Adrenal gland (tissue), 12 donors: ENCODE measurements around the gene CMTM5. TPM values are rescaled to one million over a fixed set of nuclear protein-coding genes. Genes with fewer than 3 reads are reported as not detected.

ENCODE experiments used
- DNase-seq, 7 donors: peaks; one replicate each; pipeline ENCODE4 v3.0.0-alpha.2; 2019 to 2020
- H3K27ac ChIP-seq, 5 donors: fragments of 200-600 bp; sonication (generic) in 4 of 5; 1 replicate in 3 of 5; 2 replicates in 2 of 5; pipeline versions ENCODE4 v1.5.1 to v1.8.0; 2016 to 2020; ENCODE audit warnings: mild to moderate bottlenecking in 1 of 5
- H3K27me3 ChIP-seq: fragments of 200-600 bp; 2 replicates; pipeline ENCODE4 v1.8.0; 2021
- H3K36me3 ChIP-seq, 2 donors: fragments of 200-600 bp; replicated peaks in 1 of 2; 1 replicate in 1 of 2; 2 replicates in 1 of 2; pipeline versions ENCODE4 v1.5.1 to v1.8.0; 2018 to 2022
- H3K4me1 ChIP-seq, 2 donors: fragments of 200-600 bp; replicated peaks in 1 of 2; 1 replicate in 1 of 2; 2 replicates in 1 of 2; pipeline versions ENCODE4 v1.5.1 to v1.8.0; 2018 to 2021
- H3K4me3 ChIP-seq, 4 donors: fragments of 200-600 bp; sonication (generic) in 3 of 4; one replicate each; pipeline ENCODE4 v1.5.1; 2016 to 2018
- H3K9me3 ChIP-seq, 3 donors: fragments of 200-600 bp; sonication (generic) in 1 of 3; replicated peaks in 1 of 3; 1 replicate in 2 of 3; 2 replicates in 1 of 3; pipeline versions ENCODE4 v1.5.1 to v1.8.0; 2016 to 2021
- POLR2A ChIP-seq, 2 donors: fragments of 450-650 bp; IDR thresholded peaks; one replicate each; pipeline ENCODE4 v1.6.1; 2017; ENCODE audit warnings: antibody characterized with exemption in 2 of 2, mild to moderate bottlenecking in 2 of 2, moderate library complexity in 1 of 2
- WGBS, 4 donors: extraction: QIAGEN DNeasy Blood & Tissue Kit in 2 of 4; methylation state at CpG; one replicate each; pipeline versions ENCODE4 v1.1.5 to v1.1.7; 2013 to 2017; 5-methylcytosine and 5-hydroxymethylcytosine counted together
- intact Hi-C, 2 donors: fragments of 100-400 bp; cut with DNase I; formaldehyde crosslinking; loops; one replicate each; pipeline versions ENCODE4 v1.14.1 to v1.15.0; 2022 to 2023
- polyA plus RNA-seq, 3 donors: library from polyadenylated mRNA; stranded (reverse); fragments of 200-250 nt in 2 of 3; fragments of 350-450 nt in 1 of 3; fragmentation: Illumina TruSeq in 1 of 3; extraction: RNeasy Lipid Tissue Mini Kit (QIAGEN cat#74804) in 1 of 3; gene quantifications; one replicate each; pipeline ENCODE4 v1.2.3, GENCODE V29; 2013 to 2014
- total RNA-seq, 9 donors: library from RNA; depleted of rRNA in 4 of 9; stranded (reverse); fragments of >200 nt in 4 of 9; fragments of 120-200 nt in 1 of 9; fragmentation: NEBNext Ultra II Directional in 1 of 9; extraction: Animal tissue kit (Norgen Biotek cat#: 25700) in 1 of 9; gene quantifications; one replicate each; pipeline versions ENCODE4 v1.1.0 to v1.2.4, GENCODE V29; 2013 to 2023
- TF ChIP-seq, protein P1 (sequence below), 6 experiments: fragments of 450-650 bp in 4 of 6; fragments of 200-600 bp in 2 of 6; sonication (generic) in 1 of 6; IDR thresholded peaks; 1 replicate in 5 of 6; 2 replicates in 1 of 6; pipeline versions ENCODE4 v1.5.1 to v1.8.0; 2016 to 2021; ENCODE audit warnings: antibody characterized with exemption in 6 of 6, mild to moderate bottlenecking in 2 of 6, moderate library complexity in 1 of 6
- donor health status: healthy with polysubstance abuse.
- donor health status: Bipolar disorder and iron deficiency.
- donor health status: DM: yes; HTN: yes; CAD: no.
- donor health status: DM: no; HTN: no; CAD: no.
- donor health status: DM: no; HTN: no; CAD: no.
- donor health status: DM: yes; HTN: yes; CAD: no.

CMTM5 gene
- total and polyA plus RNA-seq, 12 donors: 0.34 to 2.6 (median 0.89) TPM; not detected in 5

GRCh38 chr14:23401291-23401690 lies 24.4 kb downstream of the CMTM5 start:
- TF ChIP-seq POLR2A (IDR thresholded peaks at IDR 0.05): no peak
- TF ChIP-seq, protein P1, sequence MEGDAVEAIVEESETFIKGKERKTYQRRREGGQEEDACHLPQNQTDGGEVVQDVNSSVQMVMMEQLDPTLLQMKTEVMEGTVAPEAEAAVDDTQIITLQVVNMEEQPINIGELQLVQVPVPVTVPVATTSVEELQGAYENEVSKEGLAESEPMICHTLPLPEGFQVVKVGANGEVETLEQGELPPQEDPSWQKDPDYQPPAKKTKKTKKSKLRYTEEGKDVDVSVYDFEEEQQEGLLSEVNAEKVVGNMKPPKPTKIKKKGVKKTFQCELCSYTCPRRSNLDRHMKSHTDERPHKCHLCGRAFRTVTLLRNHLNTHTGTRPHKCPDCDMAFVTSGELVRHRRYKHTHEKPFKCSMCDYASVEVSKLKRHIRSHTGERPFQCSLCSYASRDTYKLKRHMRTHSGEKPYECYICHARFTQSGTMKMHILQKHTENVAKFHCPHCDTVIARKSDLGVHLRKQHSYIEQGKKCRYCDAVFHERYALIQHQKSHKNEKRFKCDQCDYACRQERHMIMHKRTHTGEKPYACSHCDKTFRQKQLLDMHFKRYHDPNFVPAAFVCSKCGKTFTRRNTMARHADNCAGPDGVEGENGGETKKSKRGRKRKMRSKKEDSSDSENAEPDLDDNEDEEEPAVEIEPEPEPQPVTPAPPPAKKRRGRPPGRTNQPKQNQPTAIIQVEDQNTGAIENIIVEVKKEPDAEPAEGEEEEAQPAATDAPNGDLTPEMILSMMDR (IDR thresholded peaks at IDR 0.05): no peak
- no peaks in the 10 kb centered on the region for H3K9me3 ChIP-seq
- no peaks in the 10 kb centered on the region for H3K4me1 ChIP-seq
- intact Hi-C loops: no loop called here
- H3K36me3 ChIP-seq: no peaks in the 10 kb centered on the region
- H3K27me3 ChIP-seq: no peaks in the 10 kb centered on the region
- no peak for DNase-seq
- 70 to 84% (median 76%) methylated on average over 4 of the region's 4 CpGs for WGBS, 4 donors
- no peak overlapping the region for H3K4me3 ChIP-seq
- no peak overlapping the region for H3K27ac ChIP-seq

DNA sequence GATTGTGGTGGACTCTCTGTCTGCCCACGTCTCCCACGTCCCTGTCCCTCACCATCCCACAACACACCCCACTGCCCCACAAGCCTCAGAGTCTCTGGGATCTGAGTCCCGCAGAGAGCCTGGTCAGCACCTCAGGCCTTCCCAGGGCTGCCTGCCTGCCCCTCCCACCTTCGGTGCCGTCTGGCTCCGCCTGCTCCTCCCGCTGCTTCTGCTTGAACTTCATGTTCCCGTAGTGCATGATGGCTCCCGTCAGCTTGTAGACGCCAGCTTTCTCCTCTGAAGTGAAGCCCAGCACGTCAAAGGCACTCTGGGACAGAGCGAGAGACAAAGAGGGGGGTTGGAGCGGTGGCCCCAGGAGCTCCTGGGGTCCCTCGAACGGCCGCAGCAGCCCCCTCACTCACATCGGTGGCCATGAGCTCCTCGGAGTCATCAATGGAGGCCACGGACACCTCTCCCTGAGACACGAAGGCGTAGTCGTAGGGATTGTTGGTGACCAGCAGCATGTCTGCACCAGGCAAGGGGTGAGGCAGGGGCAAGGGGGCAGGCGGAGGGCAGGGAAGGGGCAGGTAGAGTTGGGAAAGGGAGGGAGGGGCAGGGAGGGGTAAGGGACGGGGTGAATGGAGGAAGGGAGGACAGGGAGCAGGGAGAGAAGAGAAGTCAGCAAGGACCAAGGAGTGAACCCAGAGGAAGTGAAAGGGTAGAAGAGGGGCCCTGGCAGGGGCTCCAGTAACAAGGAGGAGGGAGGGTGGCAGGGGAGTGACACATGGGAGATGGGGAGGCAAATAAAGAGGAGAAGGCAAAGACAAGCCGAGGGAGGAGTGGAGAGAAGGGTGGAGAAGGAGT lies 25.7 kb downstream of the CMTM5 start:
- 62 to 67% (median 65%) methylated on average over 17 to 25 of the region's 25 CpGs for WGBS, 4 donors

DNA sequence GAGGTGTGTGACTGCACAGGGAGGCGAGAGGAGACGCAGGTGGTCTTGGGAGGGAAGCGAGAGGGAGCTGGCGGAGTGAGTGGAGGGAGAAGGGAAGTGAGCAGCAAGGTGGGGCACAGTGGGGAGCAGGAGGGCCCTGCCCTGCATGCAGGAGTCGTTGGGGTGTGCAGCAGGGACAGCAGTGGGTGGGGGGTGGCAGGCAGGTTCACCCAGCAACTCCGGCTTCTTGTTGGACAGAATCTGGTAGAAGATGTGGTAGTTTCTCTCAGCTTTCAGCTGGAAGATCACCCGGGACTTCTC lies 26.2 kb downstream of the CMTM5 start:
- no peak for DNase-seq
- no peaks in the 10 kb centered on the region for H3K27me3 ChIP-seq
- no peak overlapping the region for H3K27ac ChIP-seq
- no peak overlapping the region for H3K4me3 ChIP-seq
- H3K9me3 ChIP-seq: no peaks in the 10 kb centered on the region
- H3K4me1 ChIP-seq: no peaks in the 10 kb centered on the region
- no peak for TF ChIP-seq POLR2A (IDR thresholded peaks at IDR 0.05)
- TF ChIP-seq, protein P1 (IDR thresholded peaks at IDR 0.05): no peak
- H3K36me3 ChIP-seq: no peaks in the 10 kb centered on the region
- intact Hi-C loops: no loop called here
- 62 to 65% (median 64%) methylated on average over 7 of the region's 7 CpGs for WGBS, 4 donors

More for the DNA sequence above, 25.7 kb downstream of the CMTM5 start:
- Histone ChIP-seq H3K36me3 (no peaks in the 10 kb centered on the region), H3K4me3 (no peak overlapping the region), H3K27ac (no peak overlapping the region), H3K27me3 (no peaks in the 10 kb centered on the region), H3K4me1 (no peaks in the 10 kb centered on the region), H3K9me3 (no peaks in the 10 kb centered on the region)
- peak in 1 of 7 donors; percentile 60 for DNase-seq
- intact Hi-C loops: no loop called here
- TF ChIP-seq POLR2A (IDR thresholded peaks at IDR 0.05): no peak

DNA sequence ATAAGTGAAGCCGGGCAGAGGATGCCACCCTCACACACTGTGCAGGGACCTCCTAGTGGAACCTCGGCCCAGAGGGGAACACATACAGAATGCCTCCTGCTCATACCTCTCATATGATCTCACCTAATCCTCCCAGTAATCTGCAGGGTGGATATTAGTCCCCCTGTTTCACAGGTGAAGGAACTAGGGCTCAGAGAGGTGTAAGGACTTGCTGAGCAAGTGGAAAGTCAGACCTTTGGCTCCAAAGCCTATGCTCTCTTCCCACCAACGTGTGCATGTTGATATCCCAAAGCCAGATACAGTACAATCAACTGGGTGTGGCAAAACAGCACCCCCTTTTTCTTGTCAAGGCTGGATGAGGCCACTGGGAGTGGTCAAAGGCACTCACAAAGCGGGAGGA lies 27.1 kb downstream of the CMTM5 start:
- 65 to 79% (median 77%) methylated on average over 4 of the region's 4 CpGs for WGBS, 4 donors
- intact Hi-C loops: no loop called here
- Histone ChIP-seq H3K27ac (no peak overlapping the region), H3K36me3 (no peaks in the 10 kb centered on the region), H3K9me3 (no peaks in the 10 kb centered on the region), H3K4me3 (no peak overlapping the region), H3K4me1 (no peaks in the 10 kb centered on the region), H3K27me3 (no peaks in the 10 kb centered on the region)
- TF ChIP-seq POLR2A (IDR thresholded peaks at IDR 0.05): no peak
- TF ChIP-seq, protein P1 (IDR thresholded peaks at IDR 0.05): no peak
- DNase-seq: no peak
